Activated naive CD4-positive, alpha-beta T cell treated with anti-CD3 and anti-CD28 coated beads, Interleukin-2, amount 50 U/mL, for 16 hours (primary cell): Measurements from ENCODE around the gene B4GALT5.
"Not testable (repeated sequence)": the region's sequence is repeated elsewhere in the genome, so short reads cannot be mapped to it uniquely, and the experiment has no call there.

Experiments
- DNase-seq: peaks from one replicate; pipeline ENCODE4 v3.0.0-alpha.2; 2020

The B4GALT5 gene

GRCh38 chr20:49620364-49621240 lies 93.1 kb downstream of the B4GALT5 start:
- no peak for DNase-seq

- no peak for DNase-seq
Measured at GRCh38 chr20:49619113-49620048, 94.3 kb downstream of the B4GALT5 start.

- no peak for DNase-seq
Measured at GRCh38 chr20:49618289-49618688, 95.4 kb downstream of the B4GALT5 start.

DNA sequence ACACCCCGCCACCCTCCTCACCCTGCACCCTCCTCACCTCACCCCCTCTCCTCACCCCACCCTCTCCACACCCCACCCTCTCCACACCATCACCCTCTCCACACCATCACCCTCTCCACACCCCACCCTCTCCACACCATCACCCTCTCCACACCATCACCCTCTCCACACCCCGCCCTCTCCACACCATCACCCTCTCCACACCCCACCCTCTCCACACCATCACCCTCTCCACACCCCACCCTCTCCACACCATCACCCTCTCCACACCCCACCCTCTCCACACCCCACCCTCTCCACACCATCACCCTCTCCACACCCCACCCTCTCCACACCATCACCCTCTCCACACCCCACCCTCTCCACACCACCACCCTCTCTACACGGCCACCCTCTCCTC lies 96.3 kb downstream of the B4GALT5 start:
- DNase-seq: not testable (repeated sequence)

- no peak for DNase-seq
Measured at GRCh38 chr20:49616154-49617007, 97.3 kb downstream of the B4GALT5 start.

DNA sequence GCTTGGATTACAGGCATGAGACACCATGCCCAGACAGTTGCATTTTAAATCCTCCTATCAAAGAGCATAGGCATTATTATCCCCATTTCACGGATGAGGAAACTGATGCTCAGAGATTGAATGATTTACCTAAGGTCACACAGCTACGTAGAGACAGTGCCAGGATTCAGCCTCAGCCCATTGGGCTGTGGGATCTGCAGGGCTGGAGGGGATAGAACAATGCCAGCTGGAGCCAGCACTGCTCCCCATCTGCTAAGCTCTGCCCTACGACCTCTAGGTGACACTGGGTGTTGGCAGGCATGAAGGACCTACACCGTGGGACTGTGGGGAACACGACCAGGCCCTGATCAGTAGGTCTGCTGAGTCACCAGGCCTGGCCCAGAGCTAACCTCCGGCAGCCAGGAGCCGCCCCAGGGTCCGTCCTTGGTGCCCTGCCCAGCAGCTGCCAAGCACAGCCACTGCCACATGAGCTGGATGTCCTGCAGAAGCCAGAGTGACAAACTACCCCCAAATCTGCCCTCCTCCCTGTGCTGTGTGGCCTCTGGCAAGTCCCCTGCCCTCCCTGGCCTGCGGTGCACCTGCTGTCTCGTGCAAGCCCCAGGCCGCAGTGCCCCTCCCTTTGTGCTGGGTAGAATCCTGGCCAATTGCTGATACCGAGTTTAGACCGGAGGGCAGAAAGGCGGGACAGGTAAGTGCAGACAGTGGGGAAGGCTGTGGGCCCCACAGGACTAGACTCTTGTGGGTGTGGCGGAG lies 98.1 kb downstream of the B4GALT5 start:
- DNase-seq: no peak

DNA sequence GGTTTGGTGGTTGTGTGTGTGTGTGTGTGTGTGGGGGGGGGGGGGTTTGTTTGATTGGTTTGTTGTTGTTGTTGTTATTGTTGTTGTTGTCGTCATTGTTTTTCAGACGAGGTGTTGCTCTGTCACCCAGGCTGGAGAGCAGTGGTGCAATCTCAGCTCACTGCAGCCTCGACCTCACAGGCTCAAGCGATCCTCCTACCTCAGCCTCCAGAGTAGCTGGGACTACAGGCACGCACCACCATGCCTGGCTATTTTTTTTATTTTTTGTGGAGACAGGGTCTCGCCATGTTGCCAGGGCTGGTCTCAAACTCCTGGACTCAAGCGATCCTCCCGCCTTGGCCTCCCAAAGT lies 98.7 kb downstream of the B4GALT5 start:
- not testable (repeated sequence) for DNase-seq

- DNase-seq: no peak
Measured at GRCh38 chr20:49614338-49615050, 99.2 kb downstream of the B4GALT5 start.

DNA sequence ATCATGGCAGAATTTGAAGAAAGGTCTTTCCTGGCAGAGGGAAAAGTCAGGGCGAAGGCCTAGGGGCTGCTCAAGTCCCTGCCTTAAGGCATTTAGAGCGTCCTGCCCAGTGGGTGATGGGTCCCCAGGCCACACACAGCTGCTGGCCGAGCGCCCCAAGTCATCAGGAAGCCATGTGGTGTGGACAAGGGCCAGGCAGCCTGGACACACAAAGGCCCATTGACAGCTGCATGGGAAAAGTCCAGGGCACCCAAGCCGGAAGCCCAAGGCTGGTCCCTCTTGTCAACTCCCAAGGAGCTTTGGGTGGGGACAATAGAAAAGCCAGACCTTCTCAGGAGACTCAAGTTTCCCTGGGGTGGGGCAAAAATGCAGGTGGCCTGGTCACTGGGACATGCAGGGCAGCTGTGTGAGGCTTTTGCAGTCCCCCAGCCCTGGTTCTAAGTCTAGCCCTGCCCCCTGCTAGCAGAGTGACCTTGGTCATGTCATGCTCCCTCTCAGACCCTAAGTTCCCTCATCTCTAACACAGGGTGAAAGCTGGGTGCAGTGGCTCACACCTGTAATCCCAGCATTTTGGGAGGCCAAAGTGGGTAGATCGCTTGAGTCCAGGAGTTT lies 101.4 kb downstream of the B4GALT5 start:
- DNase-seq: no peak

DNA sequence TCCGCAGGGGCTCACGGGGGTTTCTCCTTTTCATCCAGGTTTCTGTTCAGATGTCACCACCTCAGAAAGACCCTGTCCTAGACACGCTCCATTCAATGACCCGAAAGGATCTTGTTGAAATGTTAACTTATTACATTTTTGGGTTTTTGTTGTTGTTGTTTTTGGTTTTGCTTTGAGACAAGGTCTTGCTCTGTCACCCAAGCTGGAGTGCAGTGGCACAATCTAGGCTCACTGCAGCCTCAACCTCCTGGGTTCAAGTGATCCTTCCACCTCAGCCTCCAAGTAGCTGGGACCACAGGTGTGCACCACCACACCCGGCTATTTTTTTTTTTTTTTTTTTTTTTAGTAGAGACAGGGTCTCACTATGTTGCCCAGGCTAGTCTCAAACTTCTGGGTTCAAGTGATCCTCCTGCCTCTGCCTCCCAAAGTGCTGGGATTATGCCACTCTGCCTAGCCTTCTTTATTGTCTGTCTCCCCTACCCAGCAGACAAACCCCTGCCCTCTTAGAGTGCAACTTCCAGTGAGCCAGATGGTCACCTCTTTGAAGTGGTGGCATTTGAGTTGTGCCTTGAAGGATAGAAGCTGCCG lies 102.0 kb downstream of the B4GALT5 start:
- not testable (repeated sequence) for DNase-seq

GRCh38 chr20:49610691-49611538 lies 102.8 kb downstream of the B4GALT5 start:
- peak; percentile 74 for DNase-seq

DNA sequence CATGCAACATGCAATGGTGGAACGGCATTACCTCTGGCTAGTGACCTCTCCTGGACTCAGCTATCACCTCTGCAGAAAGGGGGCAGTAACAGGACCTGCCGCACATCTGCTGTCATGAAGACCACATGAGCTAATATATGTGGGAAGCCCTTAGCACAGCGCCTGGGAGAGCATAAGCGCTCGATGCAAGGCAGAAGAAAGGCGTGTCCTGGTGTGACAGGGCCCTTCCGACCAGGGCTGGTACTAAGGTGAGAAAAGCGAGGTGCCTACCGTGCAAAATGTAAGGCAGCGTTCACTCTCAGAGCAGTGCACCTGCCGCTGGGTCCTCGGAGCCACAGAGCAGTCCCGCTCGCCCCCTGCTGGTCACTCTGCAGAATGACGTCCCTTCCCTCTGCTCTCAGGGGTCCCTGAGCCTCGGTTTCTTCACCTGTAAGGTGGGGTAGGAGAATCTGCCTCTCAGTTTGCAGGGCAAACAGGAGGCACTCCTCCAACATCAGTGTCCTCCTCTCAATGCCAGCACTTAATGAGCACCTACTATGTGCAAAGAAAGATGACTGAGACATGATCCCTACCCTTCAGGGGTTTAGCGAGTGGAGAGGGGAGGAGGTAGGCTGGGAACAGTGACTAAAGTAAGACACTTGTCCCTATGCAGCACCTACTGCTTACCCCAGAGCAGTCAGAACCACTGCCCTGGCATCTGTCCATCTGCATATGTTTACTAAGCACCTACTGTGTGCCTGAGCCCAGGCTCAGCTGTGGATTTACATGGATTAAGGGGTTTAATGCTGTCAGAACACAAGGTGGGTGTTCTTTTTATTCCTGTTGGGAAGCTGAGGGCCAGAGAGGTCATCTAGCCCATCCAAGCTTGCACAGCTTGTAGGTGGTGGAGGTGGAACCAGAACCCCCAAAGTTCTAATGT lies 104.7 kb downstream of the B4GALT5 start:
- peak; percentile 71 for DNase-seq

DNA sequence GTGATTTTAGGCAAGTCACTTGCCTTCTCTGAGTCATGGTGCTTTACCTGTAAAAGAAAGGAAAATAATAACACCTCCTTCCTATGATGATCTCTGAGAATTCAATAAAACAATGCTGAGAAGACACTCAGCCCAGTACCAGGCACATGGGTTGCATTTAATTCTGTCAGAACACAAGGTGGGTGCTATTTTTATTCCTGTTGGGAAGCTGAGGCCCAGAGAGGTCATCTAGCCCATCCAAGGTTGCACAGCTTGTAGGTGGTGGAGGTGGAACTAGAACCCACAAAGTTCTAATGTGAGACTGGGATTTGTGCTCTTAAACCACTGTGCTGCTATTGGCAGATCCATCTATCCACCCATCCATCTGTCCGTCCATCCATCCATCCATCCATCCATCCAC lies 106.1 kb downstream of the B4GALT5 start:
- DNase-seq: no peak

DNA sequence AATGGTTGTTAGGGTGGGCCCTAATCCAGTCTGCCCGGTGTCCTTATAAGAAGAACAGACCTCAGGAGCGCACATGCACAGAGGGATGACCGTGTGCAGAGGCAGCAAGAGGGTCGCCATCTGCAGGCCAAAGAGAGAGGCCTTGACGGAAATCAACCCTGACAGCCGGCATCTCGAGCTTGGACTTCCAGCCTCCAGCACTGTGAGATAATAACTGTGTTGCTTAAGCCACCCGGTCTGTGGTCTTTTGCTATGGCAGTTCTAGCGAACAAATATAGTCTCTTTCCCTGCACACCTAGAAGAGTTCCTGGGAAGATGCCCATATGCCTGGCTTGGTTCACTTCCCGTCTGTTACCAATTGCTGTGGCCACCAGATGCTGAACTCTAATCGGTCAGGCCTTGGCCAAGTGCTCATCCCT lies 110.5 kb downstream of the B4GALT5 start:
- no peak for DNase-seq

DNA sequence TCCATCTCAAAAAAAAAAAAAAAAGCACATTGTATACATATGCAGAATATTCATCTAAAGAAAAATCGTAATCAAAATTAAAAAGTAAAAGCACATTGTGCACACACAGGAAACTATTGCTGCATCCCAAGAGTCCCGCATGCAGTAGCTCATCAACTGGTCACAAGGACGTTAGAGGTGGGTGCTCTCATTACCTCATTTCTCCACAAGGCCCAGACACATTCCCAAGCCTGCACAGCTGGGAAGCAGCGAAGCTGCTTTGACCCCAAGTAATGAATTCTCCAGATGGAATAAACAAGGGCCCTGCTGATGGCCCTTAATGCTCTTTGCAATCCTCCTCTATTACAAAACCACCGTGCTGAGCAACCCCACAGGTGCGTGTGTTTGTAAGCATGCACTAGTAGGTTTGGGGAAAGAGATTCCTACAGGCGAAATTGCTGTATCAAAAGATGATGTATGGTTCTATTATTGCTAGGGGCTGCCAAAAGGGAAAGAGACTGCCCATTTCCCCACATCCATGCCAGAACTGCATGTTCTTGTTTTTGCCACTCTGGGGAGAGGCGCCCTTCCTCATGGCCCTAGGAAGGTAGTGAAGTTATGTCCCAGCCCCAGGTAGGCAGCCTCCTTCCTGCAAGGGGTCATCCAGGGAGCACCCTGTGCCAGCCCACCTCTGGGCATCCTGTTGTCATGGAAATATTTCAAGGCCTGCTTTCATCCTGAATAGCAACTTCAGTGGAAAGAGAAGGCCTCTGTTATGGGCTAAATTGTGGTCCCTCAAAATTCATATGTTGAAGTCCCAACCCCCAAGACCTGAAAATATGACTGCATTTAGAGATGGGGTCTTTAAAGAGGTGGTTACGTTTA lies 111.1 kb downstream of the B4GALT5 start:
- no peak for DNase-seq

DNA sequence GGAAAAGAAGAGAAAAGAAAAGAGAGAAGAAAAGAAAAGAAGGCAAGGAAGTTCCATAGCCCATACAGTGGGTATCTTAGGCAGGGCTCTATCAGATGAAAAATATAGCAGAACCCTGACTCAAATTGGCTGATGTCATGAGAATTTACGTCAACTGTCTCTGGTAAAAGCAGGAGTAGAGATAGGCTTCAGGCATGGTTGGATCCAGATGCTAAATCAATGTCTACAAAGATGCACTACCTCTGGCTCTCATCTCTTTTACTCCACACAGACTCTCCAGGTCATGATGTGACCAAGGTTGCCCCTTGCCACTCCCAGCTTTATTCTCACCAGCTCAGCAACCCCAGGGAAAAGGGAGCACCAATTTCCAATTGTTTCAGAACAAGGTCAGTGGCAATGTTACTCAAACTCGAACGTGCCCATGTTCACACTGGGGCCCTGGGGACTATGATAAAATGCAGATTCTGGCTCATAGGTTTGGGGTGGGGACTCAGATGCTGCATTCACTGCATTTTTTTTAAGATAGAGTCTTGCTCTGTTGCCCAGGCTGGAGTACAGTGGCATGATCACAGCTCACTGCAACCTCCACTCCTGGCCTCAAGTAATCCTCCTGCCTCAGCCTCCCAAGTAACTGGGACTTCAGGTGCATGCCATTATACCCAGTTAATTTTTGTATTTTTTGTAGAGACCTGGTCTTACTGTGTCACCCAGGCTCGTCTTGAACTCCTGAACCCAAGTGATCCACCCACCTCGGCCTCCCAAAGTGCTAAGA lies 112.3 kb downstream of the B4GALT5 start:
- DNase-seq: no peak

DNA sequence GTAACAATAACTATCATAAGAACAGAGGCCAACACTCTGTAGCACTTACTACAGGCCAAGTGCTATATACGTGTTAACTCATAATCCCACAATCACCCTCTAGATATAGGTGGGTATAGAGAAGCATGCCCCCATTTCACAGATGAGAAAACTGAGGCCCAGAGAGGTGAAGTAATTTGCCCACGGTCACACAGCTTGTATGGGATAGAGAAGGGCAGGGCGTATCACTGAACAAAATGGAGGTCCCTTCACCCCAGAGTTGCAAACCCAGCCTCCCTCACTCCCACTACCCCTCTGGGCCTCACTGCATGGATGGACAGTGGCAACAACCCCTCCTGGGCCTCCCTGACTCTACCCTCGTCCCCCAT lies 113.9 kb downstream of the B4GALT5 start:
- no peak for DNase-seq
